Dendritic cell treated with granulocyte-macrophage colony-stimulating factor and Interleukin-4, amounts not matched to agents 40 ng/mL and 50 ng/mL, for 4 days (primary cell): Measurements from ENCODE around the gene SVOPL.

Experiments
- H3K27ac Mint-ChIP-seq: one replicate; pipeline ENCODE4 v1.8.0; 2022; ENCODE audit warnings: mild to moderate bottlenecking, mixed read lengths
- H3K27me3 Mint-ChIP-seq: one replicate; pipeline ENCODE4 v1.8.0; 2022; ENCODE audit warnings: mild to moderate bottlenecking, mixed read lengths
- H3K36me3 Mint-ChIP-seq: one replicate; pipeline ENCODE4 v1.8.0; 2022; ENCODE audit warnings: low read depth, mixed read lengths
- H3K4me1 Mint-ChIP-seq: one replicate; pipeline ENCODE4 v1.8.0; 2022; ENCODE audit warnings: low read depth, mixed read lengths
- H3K4me3 Mint-ChIP-seq: one replicate; pipeline ENCODE4 v1.8.0; 2022; ENCODE audit warnings: mild to moderate bottlenecking, moderate library complexity, mixed read lengths
- H3K9me3 Mint-ChIP-seq: one replicate; pipeline ENCODE4 v1.8.0; 2022; ENCODE audit warnings: mixed read lengths
- intact Hi-C: fragments of 100-400 bp; cut with micrococcal nuclease; formaldehyde crosslinking; loops from one replicate; pipeline ENCODE4 v1.15.0; 2022

Gene SVOPL

GRCh38 chr7:138625849-138626230, 75.3 kb downstream of the SVOPL start:
- H3K27ac Mint-ChIP-seq, result no peak overlapping the region
- H3K9me3 Mint-ChIP-seq, result no peaks in the 10 kb centered on the region
- intact Hi-C loops, result no loop called here
- H3K4me1 Mint-ChIP-seq, result peaks cover 8% of the 10 kb centered on the region
- no peaks in the 10 kb centered on the region for H3K36me3 Mint-ChIP-seq
- no peak overlapping the region for H3K4me3 Mint-ChIP-seq
- H3K27me3 Mint-ChIP-seq, result no peaks in the 10 kb centered on the region

GRCh38 chr7:138625084-138625848, 75.9 kb downstream of the SVOPL start:
- intact Hi-C loops, result no loop called here
- Mint-ChIP-seq H3K4me3 (no peak overlapping the region), H3K4me1 (peaks cover 8% of the 10 kb centered on the region), H3K27me3 (no peaks in the 10 kb centered on the region), H3K9me3 (no peaks in the 10 kb centered on the region), H3K36me3 (no peaks in the 10 kb centered on the region), H3K27ac (no peak overlapping the region)

- H3K27ac Mint-ChIP-seq, result no peak overlapping the region
- H3K27me3 Mint-ChIP-seq, result no peaks in the 10 kb centered on the region
- H3K4me1 Mint-ChIP-seq, result peaks cover 8% of the 10 kb centered on the region
- H3K9me3 Mint-ChIP-seq, result no peaks in the 10 kb centered on the region
- H3K4me3 Mint-ChIP-seq, result no peak overlapping the region
- intact Hi-C loops, result no loop called here
- H3K36me3 Mint-ChIP-seq, result no peaks in the 10 kb centered on the region
Measured at GRCh38 chr7:138622841-138623240, 78.3 kb downstream of the SVOPL start.

GRCh38 chr7:138618933-138619332, 82.2 kb downstream of the SVOPL start:
- no peak overlapping the region for H3K4me3 Mint-ChIP-seq
- no peaks in the 10 kb centered on the region for H3K36me3 Mint-ChIP-seq
- intact Hi-C loops, result no loop called here
- H3K27me3 Mint-ChIP-seq, result no peaks in the 10 kb centered on the region
- no peaks in the 10 kb centered on the region for H3K4me1 Mint-ChIP-seq
- H3K27ac Mint-ChIP-seq, result no peak overlapping the region
- H3K9me3 Mint-ChIP-seq, result no peaks in the 10 kb centered on the region

DNA sequence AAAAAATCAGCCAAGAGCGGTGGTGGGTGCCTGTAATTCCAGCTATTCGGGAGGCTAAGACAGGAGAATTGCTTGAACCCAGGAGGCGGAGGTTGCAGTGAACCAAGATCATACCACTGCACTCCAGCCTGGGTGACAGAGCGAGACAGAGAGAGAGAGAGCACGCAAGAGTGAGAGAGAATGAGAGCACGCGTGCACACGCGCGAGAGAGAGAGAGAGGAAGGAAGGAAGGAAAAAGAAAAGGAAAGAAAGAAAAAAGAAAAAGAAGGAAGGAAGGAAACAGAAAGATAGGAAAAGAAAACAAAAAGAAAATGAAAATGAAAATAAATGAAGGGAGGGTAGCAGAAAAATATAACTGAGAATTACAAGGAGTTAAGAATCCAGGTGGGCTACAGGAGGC, 82.7 kb downstream of the SVOPL start:
- Mint-ChIP-seq H3K27ac (no peak overlapping the region), H3K36me3 (no peaks in the 10 kb centered on the region), H3K4me1 (no peaks in the 10 kb centered on the region), H3K4me3 (no peak overlapping the region), H3K9me3 (no peaks in the 10 kb centered on the region), H3K27me3 (no peaks in the 10 kb centered on the region)
- intact Hi-C loops, result no loop called here

DNA sequence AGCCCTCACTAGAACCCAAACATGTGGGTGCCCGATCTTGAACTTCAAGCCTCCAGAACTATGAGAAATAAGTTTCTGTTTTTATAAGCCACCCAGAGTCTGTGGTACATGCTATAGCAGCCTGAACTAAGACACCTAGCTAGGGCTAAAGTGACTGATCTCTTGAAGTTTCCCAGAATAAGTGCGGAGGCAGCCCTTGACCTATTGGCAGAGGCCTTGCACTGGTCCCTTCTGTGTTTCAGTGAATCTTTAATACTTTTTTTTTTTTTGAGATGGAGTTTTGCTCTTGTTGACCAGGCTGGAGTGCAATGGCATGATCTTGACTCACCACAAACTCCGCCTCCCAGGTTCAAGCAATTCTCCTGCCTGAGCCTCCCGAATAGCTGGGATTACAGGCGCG, 85.1 kb downstream of the SVOPL start:
- H3K9me3 Mint-ChIP-seq, result no peaks in the 10 kb centered on the region
- H3K27ac Mint-ChIP-seq, result no peak overlapping the region
- H3K27me3 Mint-ChIP-seq, result no peaks in the 10 kb centered on the region
- no peak overlapping the region for H3K4me3 Mint-ChIP-seq
- intact Hi-C loops, result no loop called here
- H3K36me3 Mint-ChIP-seq, result no peaks in the 10 kb centered on the region
- H3K4me1 Mint-ChIP-seq, result no peaks in the 10 kb centered on the region

- intact Hi-C loops, result no loop called here
- no peaks in the 10 kb centered on the region for H3K9me3 Mint-ChIP-seq
- H3K27me3 Mint-ChIP-seq, result no peaks in the 10 kb centered on the region
- H3K4me3 Mint-ChIP-seq, result no peak overlapping the region
- H3K4me1 Mint-ChIP-seq, result no peaks in the 10 kb centered on the region
- no peak overlapping the region for H3K27ac Mint-ChIP-seq
- H3K36me3 Mint-ChIP-seq, result no peaks in the 10 kb centered on the region
Measured at GRCh38 chr7:138613630-138614029, 87.5 kb downstream of the SVOPL start.

GRCh38 chr7:138610671-138611170, 90.4 kb downstream of the SVOPL start:
- Mint-ChIP-seq H3K27ac (no peak overlapping the region), H3K4me3 (no peak overlapping the region), H3K36me3 (no peaks in the 10 kb centered on the region), H3K27me3 (no peaks in the 10 kb centered on the region), H3K9me3 (no peaks in the 10 kb centered on the region), H3K4me1 (peaks cover 14% of the 10 kb centered on the region)
- intact Hi-C loops, result no loop called here

DNA sequence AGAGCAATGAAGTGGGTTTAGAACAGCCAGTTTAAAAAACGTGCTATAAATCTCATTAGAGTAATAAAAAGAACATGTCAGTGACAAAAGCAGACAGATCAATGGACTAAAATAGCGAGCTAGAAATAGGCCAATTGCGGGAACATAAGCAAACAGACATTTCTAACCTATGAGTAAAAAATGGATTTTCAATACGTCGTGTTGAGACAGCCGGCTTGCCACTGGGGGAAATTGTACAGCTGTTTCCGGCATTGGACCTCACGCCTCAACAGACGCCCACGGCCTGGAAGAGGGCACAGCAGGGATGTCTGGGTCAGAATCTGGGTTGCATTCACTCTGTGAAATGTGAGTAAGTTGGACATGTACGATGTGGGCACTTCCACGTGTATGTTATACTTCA, 92.9 kb downstream of the SVOPL start:
- peaks cover 14% of the 10 kb centered on the region for H3K4me1 Mint-ChIP-seq
- no peak overlapping the region for H3K4me3 Mint-ChIP-seq
- no peaks in the 10 kb centered on the region for H3K36me3 Mint-ChIP-seq
- H3K27me3 Mint-ChIP-seq, result no peaks in the 10 kb centered on the region
- H3K27ac Mint-ChIP-seq, result no peak overlapping the region
- H3K9me3 Mint-ChIP-seq, result no peaks in the 10 kb centered on the region
- intact Hi-C loops, result no loop called here

- peaks cover 14% of the 10 kb centered on the region for H3K4me1 Mint-ChIP-seq
- no peak overlapping the region for H3K27ac Mint-ChIP-seq
- H3K4me3 Mint-ChIP-seq, result no peak overlapping the region
- H3K27me3 Mint-ChIP-seq, result no peaks in the 10 kb centered on the region
- H3K36me3 Mint-ChIP-seq, result no peaks in the 10 kb centered on the region
- intact Hi-C loops, result no loop called here
- no peaks in the 10 kb centered on the region for H3K9me3 Mint-ChIP-seq
Measured at GRCh38 chr7:138607216-138608126, 93.7 kb downstream of the SVOPL start.

DNA sequence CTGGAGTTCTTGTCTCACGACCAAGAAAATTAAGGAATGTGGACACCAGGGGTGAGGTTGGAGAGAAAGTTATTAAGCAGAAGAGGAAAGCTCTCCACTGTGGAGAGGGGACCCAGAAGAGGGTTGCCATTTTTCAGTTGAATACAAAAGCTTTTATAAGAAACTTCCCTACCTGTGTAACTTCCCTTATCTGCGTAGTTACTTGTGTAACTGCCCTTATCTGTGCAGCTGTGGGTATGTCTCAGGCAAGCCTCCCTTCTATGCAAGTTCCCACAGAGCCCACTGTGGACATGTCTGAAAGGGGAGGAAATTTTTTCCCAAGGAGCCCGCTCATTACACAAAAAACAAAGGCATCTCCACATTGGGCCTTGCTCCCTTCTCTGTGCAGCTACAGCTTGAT, 94.9 kb downstream of the SVOPL start:
- Mint-ChIP-seq H3K9me3 (no peaks in the 10 kb centered on the region), H3K27ac (no peak overlapping the region), H3K4me1 (peaks cover 14% of the 10 kb centered on the region), H3K36me3 (no peaks in the 10 kb centered on the region), H3K27me3 (no peaks in the 10 kb centered on the region), H3K4me3 (no peak overlapping the region)
- intact Hi-C loops, result no loop called here

- H3K4me3 Mint-ChIP-seq, result no peak overlapping the region
Measured at GRCh38 chr7:138603549-138604318, 97.4 kb downstream of the SVOPL start.

DNA sequence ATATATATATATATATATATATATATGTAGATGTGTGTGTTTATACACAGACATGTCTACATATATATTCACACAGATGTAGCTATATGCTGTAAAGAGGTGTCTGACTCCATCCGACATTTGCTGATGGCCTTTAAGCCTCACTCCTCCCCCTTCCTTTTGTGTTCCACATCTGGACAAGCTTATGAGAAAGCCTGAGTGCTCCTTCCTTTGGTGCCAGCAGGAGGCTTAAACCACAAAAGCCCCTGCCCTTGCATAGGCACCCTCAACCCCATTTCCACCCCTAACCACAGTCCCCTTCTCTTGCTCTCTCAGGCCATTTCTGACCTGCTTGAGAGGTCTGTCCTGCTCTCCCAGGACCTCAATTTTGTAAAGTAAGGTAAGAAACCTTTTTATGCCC, 98.7 kb downstream of the SVOPL start:
- H3K4me3 Mint-ChIP-seq, result no peak overlapping the region
- no peaks in the 10 kb centered on the region for H3K36me3 Mint-ChIP-seq
- intact Hi-C loops, result no loop called here
- H3K9me3 Mint-ChIP-seq, result no peaks in the 10 kb centered on the region
- no peak overlapping the region for H3K27ac Mint-ChIP-seq
- peaks cover 6% of the 10 kb centered on the region for H3K4me1 Mint-ChIP-seq
- no peaks in the 10 kb centered on the region for H3K27me3 Mint-ChIP-seq

More at GRCh38 chr7:138603549-138604318, 97.4 kb downstream of the SVOPL start:
- Mint-ChIP-seq H3K27me3 (no peaks in the 10 kb centered on the region), H3K9me3 (no peaks in the 10 kb centered on the region), H3K4me1 (peaks cover 14% of the 10 kb centered on the region), H3K27ac (no peak overlapping the region), H3K36me3 (no peaks in the 10 kb centered on the region)
- intact Hi-C loops, result no loop called here

GRCh38 chr7:138595454-138595853, 105.7 kb downstream of the SVOPL start:
- intact Hi-C loops, result no loop called here
- Mint-ChIP-seq H3K36me3 (no peaks in the 10 kb centered on the region), H3K27ac (no peak overlapping the region), H3K27me3 (no peaks in the 10 kb centered on the region), H3K4me1 (no peaks in the 10 kb centered on the region), H3K4me3 (no peak overlapping the region), H3K9me3 (no peaks in the 10 kb centered on the region)
